ENCODE measurements around the gene OR2H1.
"Not testable (repeated sequence)": the region's sequence is repeated elsewhere in the genome, so short reads cannot be mapped to it uniquely, and the experiment has no call there.

OR2H1 gene

GRCh38 chr6:29439006-29439405 lies 17.9 kb upstream of the OR2H1 start, which contains the start of gene OR10C1:
TSS of gene OR10C1 (plus strand) at chr6:29439306. CDS start at chr6:29440016, 710 bp downstream.
- Histone ChIP-seq H3K4me1 (ENCODE audit: control insufficient read depth, insufficient read depth, low read depth, low read length) (no peaks in the 10 kb centered on the region), H3K23ac (ENCODE audit: low read length in 2 of 2) (no peak within 1 kb of the TSS), H2BK15ac (ENCODE audit: low read depth, poor library complexity, severe bottlenecking) (no peak within 1 kb of the TSS), H4K8ac (ENCODE audit: low read length) (no peak within 1 kb of the TSS), H3K79me1 (replicated peaks; ENCODE audit: low read length, poor library complexity, severe bottlenecking) (no peaks in the 10 kb centered on the region), H2BK120ac (ENCODE audit: low read depth, low read length) (no peak within 1 kb of the TSS), H4K91ac (ENCODE audit: low read length) (no peak within 1 kb of the TSS), H3K27me3 (ENCODE audit: control insufficient read depth in 1 of 2, insufficient read depth in 1 of 2, low read length in 2 of 2) (no peaks in the 10 kb centered on the region), H2AFZ (ENCODE audit: low read depth, low read length) (no peak within 1 kb of the TSS), H3K27ac (ENCODE audit: low read length, poor library complexity, severe bottlenecking) (no peak within 1 kb of the TSS), H3K18ac (ENCODE audit: low read depth in 1 of 2, low read length in 2 of 2) (no peak within 1 kb of the TSS), H3K9ac (ENCODE audit: low read length) (no peak within 1 kb of the TSS), H3K4me3 (ENCODE audit: insufficient read depth in 1 of 2, low read depth in 1 of 2, low read length in 2 of 2) (no peak within 1 kb of the TSS), H3K4me2 (ENCODE audit: low read length, poor library complexity, severe bottlenecking) (no peak within 1 kb of the TSS), H2BK5ac (ENCODE audit: low read depth, low read length, poor library complexity, severe bottlenecking) (no peak within 1 kb of the TSS), H3K4ac (ENCODE audit: low read depth in 1 of 2, low read length in 2 of 2) (no peak within 1 kb of the TSS), H2BK12ac (ENCODE audit: low read length in 2 of 2) (no peak within 1 kb of the TSS), H3K9me3 (ENCODE audit: control insufficient read depth, low read length) (no peaks in the 10 kb centered on the region), H2AK5ac (ENCODE audit: low read length, severe bottlenecking) (no peak within 1 kb of the TSS), H3K36me3 (ENCODE audit: control insufficient read depth in 1 of 2, insufficient read depth in 2 of 2, low read depth in 1 of 2, low read length in 2 of 2) (no peaks in the 10 kb centered on the region), H3K14ac (ENCODE audit: low read length in 2 of 2) (no peak within 1 kb of the TSS)
- DNase-seq = no peak

DNA sequence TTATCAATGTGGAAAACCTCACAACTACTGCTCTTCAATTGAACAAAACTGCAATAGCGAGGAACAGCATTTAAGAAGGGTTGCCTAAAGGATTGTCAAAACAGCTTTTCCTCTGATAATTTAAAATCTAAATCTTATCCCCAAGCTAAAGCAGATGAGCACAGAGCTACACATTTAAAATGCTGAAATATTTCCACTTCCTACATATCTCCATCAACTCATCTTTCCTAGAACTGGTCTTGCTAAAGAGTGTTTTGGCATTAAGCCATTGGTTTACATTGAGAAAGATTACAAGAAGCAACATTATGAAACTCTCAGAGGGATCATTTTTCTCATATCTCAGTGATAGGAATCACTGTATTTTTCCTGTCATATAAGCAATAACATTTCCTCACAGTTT lies 14.2 kb upstream of the OR2H1 start:
- H3K23ac ChIP-seq (ENCODE audit: low read length in 2 of 2) = no peak overlapping the region

GRCh38 chr6:29444031-29444430 lies 12.9 kb upstream of the OR2H1 start:
- H3K4me2 ChIP-seq (ENCODE audit: low read length, poor library complexity, severe bottlenecking); H3K27me3 ChIP-seq (ENCODE audit: control insufficient read depth in 1 of 2, insufficient read depth in 1 of 2, low read length in 2 of 2); H2BK5ac ChIP-seq (ENCODE audit: low read depth, low read length, poor library complexity, severe bottlenecking); H3K4ac ChIP-seq (ENCODE audit: low read depth in 1 of 2, low read length in 2 of 2); H3K4me1 ChIP-seq (ENCODE audit: control insufficient read depth, insufficient read depth, low read depth, low read length); H2AFZ ChIP-seq (ENCODE audit: low read depth, low read length); H3K9ac ChIP-seq (ENCODE audit: low read length); H3K23ac ChIP-seq (ENCODE audit: low read length in 2 of 2); H2AK5ac ChIP-seq (ENCODE audit: low read length, severe bottlenecking); H3K36me3 ChIP-seq (ENCODE audit: control insufficient read depth in 1 of 2, insufficient read depth in 2 of 2, low read depth in 1 of 2, low read length in 2 of 2); H4K8ac ChIP-seq (ENCODE audit: low read length); H3K14ac ChIP-seq (ENCODE audit: low read length in 2 of 2); H2BK120ac ChIP-seq (ENCODE audit: low read depth, low read length); H2BK15ac ChIP-seq (ENCODE audit: low read depth, poor library complexity, severe bottlenecking); H4K91ac ChIP-seq (ENCODE audit: low read length); H2BK12ac ChIP-seq (ENCODE audit: low read length in 2 of 2); DNase-seq; H3K27ac ChIP-seq (ENCODE audit: low read length, poor library complexity, severe bottlenecking); H3K9me3 ChIP-seq (ENCODE audit: control insufficient read depth, low read length); H3K79me1 ChIP-seq (replicated peaks; ENCODE audit: low read length, poor library complexity, severe bottlenecking); H3K18ac ChIP-seq (ENCODE audit: low read depth in 1 of 2, low read length in 2 of 2); H3K4me3 ChIP-seq (ENCODE audit: insufficient read depth in 1 of 2, low read depth in 1 of 2, low read length in 2 of 2): not testable (repeated sequence)
- 39% methylated on average over 1 of the region's 1 CpG for WGBS

More for the DNA sequence above, 14.2 kb upstream of the OR2H1 start:
- Histone ChIP-seq H3K4me1 (ENCODE audit: control insufficient read depth, insufficient read depth, low read depth, low read length) (no peaks in the 10 kb centered on the region), H3K27me3 (ENCODE audit: control insufficient read depth in 1 of 2, insufficient read depth in 1 of 2, low read length in 2 of 2) (no peaks in the 10 kb centered on the region), H2BK12ac (ENCODE audit: low read length in 2 of 2) (no peak overlapping the region), H3K18ac (ENCODE audit: low read depth in 1 of 2, low read length in 2 of 2) (no peak overlapping the region), H3K9ac (ENCODE audit: low read length) (no peak overlapping the region), H2AK5ac (ENCODE audit: low read length, severe bottlenecking) (no peak overlapping the region), H3K4me3 (ENCODE audit: insufficient read depth in 1 of 2, low read depth in 1 of 2, low read length in 2 of 2) (no peak overlapping the region), H3K79me1 (replicated peaks; ENCODE audit: low read length, poor library complexity, severe bottlenecking) (no peaks in the 10 kb centered on the region), H2BK15ac (ENCODE audit: low read depth, poor library complexity, severe bottlenecking) (no peak overlapping the region), H2BK5ac (ENCODE audit: low read depth, low read length, poor library complexity, severe bottlenecking) (no peak overlapping the region), H3K9me3 (ENCODE audit: control insufficient read depth, low read length) (no peaks in the 10 kb centered on the region), H4K91ac (ENCODE audit: low read length) (no peak overlapping the region), H2BK120ac (ENCODE audit: low read depth, low read length) (no peak overlapping the region), H3K4me2 (ENCODE audit: low read length, poor library complexity, severe bottlenecking) (no peak overlapping the region), H3K4ac (ENCODE audit: low read depth in 1 of 2, low read length in 2 of 2) (no peak overlapping the region), H3K36me3 (ENCODE audit: control insufficient read depth in 1 of 2, insufficient read depth in 2 of 2, low read depth in 1 of 2, low read length in 2 of 2) (no peaks in the 10 kb centered on the region), H2AFZ (ENCODE audit: low read depth, low read length) (no peak overlapping the region), H3K27ac (ENCODE audit: low read length, poor library complexity, severe bottlenecking) (no peak overlapping the region), H3K14ac (ENCODE audit: low read length in 2 of 2) (no peak overlapping the region), H4K8ac (ENCODE audit: low read length) (no peak overlapping the region)
- no peak for DNase-seq
- 68% methylated on average over 1 of the region's 1 CpG for WGBS

DNA sequence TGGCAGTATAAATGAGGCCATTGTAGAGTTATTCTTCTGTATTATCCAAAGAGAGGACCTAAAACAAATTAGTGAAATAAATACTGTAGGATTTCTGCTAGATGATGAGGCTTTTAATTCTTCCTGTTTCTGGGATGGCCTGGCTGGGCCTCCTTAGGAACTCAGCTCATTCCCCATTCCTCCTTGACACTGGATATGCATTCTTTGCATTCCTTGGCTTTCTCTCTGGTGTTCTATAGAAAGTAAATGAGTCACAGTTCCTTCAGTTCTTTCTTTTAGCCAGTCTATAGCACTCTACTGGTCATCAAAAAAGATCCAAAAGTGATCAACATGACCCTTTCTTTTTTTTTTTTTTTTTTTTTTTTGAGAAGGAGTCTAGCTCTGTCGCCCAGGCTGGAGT lies 9.3 kb upstream of the OR2H1 start:
- DNase-seq = no peak
- no peak overlapping the region for H4K91ac ChIP-seq (ENCODE audit: low read length)
- H3K4me3 ChIP-seq (ENCODE audit: insufficient read depth in 1 of 2, low read depth in 1 of 2, low read length in 2 of 2) = no peak overlapping the region
- no peak overlapping the region for H3K27ac ChIP-seq (ENCODE audit: low read length, poor library complexity, severe bottlenecking)
- H4K8ac ChIP-seq (ENCODE audit: low read length) = no peak overlapping the region
- H3K14ac ChIP-seq (ENCODE audit: low read length in 2 of 2) = no peak overlapping the region
- H2BK12ac ChIP-seq (ENCODE audit: low read length in 2 of 2) = no peak overlapping the region
- H2BK120ac ChIP-seq (ENCODE audit: low read depth, low read length) = no peak overlapping the region
- H3K4me1 ChIP-seq (ENCODE audit: control insufficient read depth, insufficient read depth, low read depth, low read length) = no peaks in the 10 kb centered on the region
- no peak overlapping the region for H2AK5ac ChIP-seq (ENCODE audit: low read length, severe bottlenecking)
- H3K36me3 ChIP-seq (ENCODE audit: control insufficient read depth in 1 of 2, insufficient read depth in 2 of 2, low read depth in 1 of 2, low read length in 2 of 2) = no peaks in the 10 kb centered on the region
- no peak overlapping the region for H3K23ac ChIP-seq (ENCODE audit: low read length in 2 of 2)
- no peaks in the 10 kb centered on the region for H3K27me3 ChIP-seq (ENCODE audit: control insufficient read depth in 1 of 2, insufficient read depth in 1 of 2, low read length in 2 of 2)
- H3K18ac ChIP-seq (ENCODE audit: low read depth in 1 of 2, low read length in 2 of 2) = no peak overlapping the region
- no peak overlapping the region for H2AFZ ChIP-seq (ENCODE audit: low read depth, low read length)
- no peak overlapping the region for H3K9ac ChIP-seq (ENCODE audit: low read length)
- no peaks in the 10 kb centered on the region for H3K9me3 ChIP-seq (ENCODE audit: control insufficient read depth, low read length)
- no peak overlapping the region for H2BK5ac ChIP-seq (ENCODE audit: low read depth, low read length, poor library complexity, severe bottlenecking)
- no peak overlapping the region for H3K4ac ChIP-seq (ENCODE audit: low read depth in 1 of 2, low read length in 2 of 2)
- no peak overlapping the region for H3K4me2 ChIP-seq (ENCODE audit: low read length, poor library complexity, severe bottlenecking)
- H2BK15ac ChIP-seq (ENCODE audit: low read depth, poor library complexity, severe bottlenecking) = no peak overlapping the region
- WGBS = no CpG with 5 or more reads among the region's 1 CpG
- no peaks in the 10 kb centered on the region for H3K79me1 ChIP-seq (replicated peaks; ENCODE audit: low read length, poor library complexity, severe bottlenecking)

Data from mesenchymal stem cell (in vitro differentiated cells and primary cell).